Left lung (tissue), 10 donors: ENCODE results near the gene C14orf132. TPM values are rescaled to one million over a fixed set of nuclear protein-coding genes. Genes with fewer than 3 reads are reported as not detected.

Source experiments
- ATAC-seq: fragments of 200-7000 bp; cut with Tn5 transposase; one replicate; pipeline ENCODE4 v1.9.1; 2020; ENCODE audit warnings: moderate library complexity
- DNase-seq, 4 donors: peaks; one replicate each; pipeline ENCODE4 v3.0.0-alpha.2; 2013 to 2020
- H3K27ac ChIP-seq, 2 donors: fragments of 200-600 bp; sonication (generic) in 1 of 2; one replicate each; pipeline versions ENCODE4 v1.5.0 to v1.8.0; 2020 to 2021
- H3K27me3 ChIP-seq, 2 donors: fragments of 200-600 bp; sonication (generic) in 1 of 2; one replicate each; pipeline versions ENCODE4 v1.5.0 to v1.8.0; 2020 to 2021
- H3K36me3 ChIP-seq, 2 donors: fragments of 200-600 bp; sonication (generic) in 1 of 2; one replicate each; pipeline versions ENCODE4 v1.5.0 to v1.8.0; 2020 to 2021
- H3K4me1 ChIP-seq, 2 donors: fragments of 200-600 bp; one replicate each; pipeline ENCODE4 v1.8.0; 2021
- H3K4me3 ChIP-seq, 2 donors: fragments of 200-600 bp; sonication (generic) in 1 of 2; one replicate each; pipeline versions ENCODE4 v1.5.0 to v1.8.0; 2020 to 2021; ENCODE audit warnings: mild to moderate bottlenecking in 1 of 2
- H3K9me3 ChIP-seq, 2 donors: fragments of 200-600 bp; sonication (generic) in 1 of 2; one replicate each; pipeline versions ENCODE4 v1.5.0 to v1.8.0; 2020 to 2021
- intact Hi-C, 2 donors: fragments of 100-400 bp; cut with DNase I; formaldehyde crosslinking; loops; one replicate each; pipeline versions ENCODE4 v1.11.2 to v1.14.2; 2022
- polyA plus RNA-seq, 6 donors: library from polyadenylated mRNA; unstranded; fragments of 120-200 nt; gene quantifications; one replicate each; pipeline ENCODE4 v1.2.1, GENCODE V29; 2013; ENCODE audit not compliant: insufficient read length in 6 of 6
- total RNA-seq, 2 donors: library from RNA; stranded (reverse); fragmentation: NEBNext Ultra II Directional; extraction: Animal tissue kit (Norgen Biotek cat#: 25700); gene quantifications; one replicate each; pipeline ENCODE4 v1.2.1, GENCODE V29; 2021
- TF ChIP-seq, protein P1 (sequence below), 2 donors: fragments of 200-600 bp; sonication (generic) in 1 of 2; IDR thresholded peaks; one replicate each; pipeline versions ENCODE4 v1.5.0 to v1.8.0; 2021; ENCODE audit warnings: antibody characterized with exemption in 2 of 2
- donor health status: DM: no; HTN: yes; CAD: no.
- donor health status: DM: no; HTN: no; CAD: no.

The C14orf132 gene
- total and polyA plus RNA-seq, 8 donors, result 23.2 to 87.8 (median 34.0) TPM

DNA sequence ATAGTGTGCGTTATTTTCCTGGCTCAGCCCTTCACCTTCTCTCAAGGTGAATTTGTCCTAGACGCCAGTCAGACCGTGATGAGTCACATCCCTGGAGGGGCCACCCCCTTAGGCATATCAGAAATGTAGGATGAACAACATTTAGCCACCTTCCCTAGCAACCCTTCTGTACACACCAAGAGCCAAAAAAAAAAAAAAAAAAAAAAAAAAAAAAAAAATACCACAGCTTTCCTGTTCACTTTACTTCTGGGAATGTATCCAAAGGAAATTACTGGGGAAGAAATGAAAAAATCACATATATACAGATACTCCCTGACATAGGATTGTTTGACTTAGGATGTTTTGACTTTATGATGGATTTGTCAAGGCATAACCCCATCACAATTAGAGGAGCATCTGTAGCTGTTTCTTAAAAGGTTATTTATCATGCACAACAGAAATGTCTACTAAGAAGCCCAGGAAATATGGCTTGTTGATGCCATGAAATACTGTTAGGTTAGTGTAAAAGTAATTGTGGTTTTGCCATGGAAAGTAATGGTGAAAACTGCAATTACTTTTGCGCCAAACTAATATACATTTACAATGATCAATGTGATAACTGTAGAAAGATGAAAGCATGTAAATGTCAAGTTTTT, 97.3 kb downstream of the C14orf132 start:
- Histone ChIP-seq H3K4me1 (no peaks in the 10 kb centered on the region), H3K4me3 (no peak overlapping the region), H3K27ac (no peak overlapping the region), H3K27me3 (no peaks in the 10 kb centered on the region), H3K9me3 (peaks cover 0 to 9% of the 10 kb centered on the region in 2 donors), H3K36me3 (no peaks in the 10 kb centered on the region)
- DNase-seq, result no peak
- TF ChIP-seq, protein P1, sequence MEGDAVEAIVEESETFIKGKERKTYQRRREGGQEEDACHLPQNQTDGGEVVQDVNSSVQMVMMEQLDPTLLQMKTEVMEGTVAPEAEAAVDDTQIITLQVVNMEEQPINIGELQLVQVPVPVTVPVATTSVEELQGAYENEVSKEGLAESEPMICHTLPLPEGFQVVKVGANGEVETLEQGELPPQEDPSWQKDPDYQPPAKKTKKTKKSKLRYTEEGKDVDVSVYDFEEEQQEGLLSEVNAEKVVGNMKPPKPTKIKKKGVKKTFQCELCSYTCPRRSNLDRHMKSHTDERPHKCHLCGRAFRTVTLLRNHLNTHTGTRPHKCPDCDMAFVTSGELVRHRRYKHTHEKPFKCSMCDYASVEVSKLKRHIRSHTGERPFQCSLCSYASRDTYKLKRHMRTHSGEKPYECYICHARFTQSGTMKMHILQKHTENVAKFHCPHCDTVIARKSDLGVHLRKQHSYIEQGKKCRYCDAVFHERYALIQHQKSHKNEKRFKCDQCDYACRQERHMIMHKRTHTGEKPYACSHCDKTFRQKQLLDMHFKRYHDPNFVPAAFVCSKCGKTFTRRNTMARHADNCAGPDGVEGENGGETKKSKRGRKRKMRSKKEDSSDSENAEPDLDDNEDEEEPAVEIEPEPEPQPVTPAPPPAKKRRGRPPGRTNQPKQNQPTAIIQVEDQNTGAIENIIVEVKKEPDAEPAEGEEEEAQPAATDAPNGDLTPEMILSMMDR (IDR thresholded peaks at IDR 0.05), result no peak
- intact Hi-C loops, result no loop called here
- peak; percentile 51 for ATAC-seq

DNA sequence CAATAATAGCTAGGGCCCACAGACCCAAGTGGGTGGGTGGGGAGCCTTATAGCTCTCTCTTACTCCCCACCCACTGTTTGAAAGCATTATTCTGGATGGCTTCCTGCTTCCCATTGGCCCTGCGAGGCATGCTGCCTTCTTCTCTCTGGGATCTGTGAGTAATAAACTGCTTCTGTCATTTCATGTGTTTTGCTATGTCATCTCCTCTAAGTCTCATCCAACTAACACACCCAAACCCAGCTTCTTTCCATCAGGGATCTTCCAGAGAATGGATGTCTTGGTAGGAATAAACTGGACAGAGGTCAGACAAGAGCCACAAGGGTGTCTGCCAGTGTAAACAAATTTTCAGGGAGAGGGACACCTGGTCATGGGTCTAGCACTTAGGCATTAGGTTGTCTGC, 99.1 kb downstream of the C14orf132 start:
- Histone ChIP-seq H3K4me3 (no peak overlapping the region), H3K27ac (no peak overlapping the region), H3K27me3 (no peaks in the 10 kb centered on the region), H3K9me3 (peaks cover 0 to 9% of the 10 kb centered on the region in 2 donors), H3K4me1 (no peaks in the 10 kb centered on the region), H3K36me3 (no peaks in the 10 kb centered on the region)
- ATAC-seq (no peak), DNase-seq (no peak)
- intact Hi-C loops, result no loop called here
- TF ChIP-seq, protein P1 (IDR thresholded peaks at IDR 0.05), result no peak

DNA sequence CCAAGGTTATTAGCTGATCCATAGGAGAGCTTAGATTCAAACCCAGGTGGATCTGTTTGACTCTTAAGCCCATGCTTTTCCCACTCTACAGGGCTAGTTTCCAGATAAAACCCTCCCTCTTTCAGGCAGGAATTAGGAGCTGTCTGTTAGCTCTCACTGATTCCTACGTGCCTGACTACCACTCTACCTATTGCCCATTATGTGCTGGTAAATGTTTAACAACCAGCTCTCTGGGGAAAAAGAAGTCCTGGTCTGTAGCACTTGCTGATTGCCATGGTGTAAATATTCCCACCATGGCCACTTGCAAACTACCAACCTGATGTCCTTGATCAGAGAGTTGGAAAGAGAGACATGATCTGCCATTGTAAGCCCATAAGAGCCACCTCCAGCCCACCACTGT, 100.0 kb downstream of the C14orf132 start:
- H3K9me3 ChIP-seq, result peaks cover 0 to 9% of the 10 kb centered on the region in 2 donors
- H3K4me1 ChIP-seq, result no peaks in the 10 kb centered on the region
- DNase-seq (no peak), ATAC-seq (no peak)
- no peaks in the 10 kb centered on the region for H3K36me3 ChIP-seq
- TF ChIP-seq, protein P1 (IDR thresholded peaks at IDR 0.05), result no peak
- H3K4me3 ChIP-seq, result no peak overlapping the region
- H3K27me3 ChIP-seq, result no peaks in the 10 kb centered on the region
- intact Hi-C loops, result no loop called here
- no peak overlapping the region for H3K27ac ChIP-seq

DNA sequence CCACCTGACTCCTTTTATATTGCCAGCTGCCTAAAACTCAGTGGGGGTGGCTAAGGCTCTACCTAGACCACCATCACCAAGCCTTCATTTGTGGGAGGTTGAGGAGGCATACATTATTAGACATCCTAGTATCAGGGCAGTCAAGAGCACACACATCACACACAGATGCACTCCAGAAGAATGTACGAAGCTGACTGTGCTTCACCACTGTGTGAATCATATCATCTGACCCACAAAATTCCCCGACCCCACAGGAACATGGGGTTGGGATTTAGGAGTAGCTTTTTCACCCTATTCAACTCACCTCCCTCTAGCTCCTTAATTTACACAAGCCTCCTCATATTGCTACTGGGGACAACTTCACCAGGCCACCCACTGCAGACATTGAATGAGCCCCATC, 100.7 kb downstream of the C14orf132 start:
- intact Hi-C loops, result no loop called here
- no peak overlapping the region for H3K4me3 ChIP-seq
- peaks cover 0 to 9% of the 10 kb centered on the region in 2 donors for H3K9me3 ChIP-seq
- H3K27me3 ChIP-seq, result no peaks in the 10 kb centered on the region
- H3K4me1 ChIP-seq, result no peaks in the 10 kb centered on the region
- TF ChIP-seq, protein P1 (IDR thresholded peaks at IDR 0.05), result no peak
- DNase-seq, result no peak
- no peak overlapping the region for H3K27ac ChIP-seq
- no peaks in the 10 kb centered on the region for H3K36me3 ChIP-seq
- no peak for ATAC-seq

DNA sequence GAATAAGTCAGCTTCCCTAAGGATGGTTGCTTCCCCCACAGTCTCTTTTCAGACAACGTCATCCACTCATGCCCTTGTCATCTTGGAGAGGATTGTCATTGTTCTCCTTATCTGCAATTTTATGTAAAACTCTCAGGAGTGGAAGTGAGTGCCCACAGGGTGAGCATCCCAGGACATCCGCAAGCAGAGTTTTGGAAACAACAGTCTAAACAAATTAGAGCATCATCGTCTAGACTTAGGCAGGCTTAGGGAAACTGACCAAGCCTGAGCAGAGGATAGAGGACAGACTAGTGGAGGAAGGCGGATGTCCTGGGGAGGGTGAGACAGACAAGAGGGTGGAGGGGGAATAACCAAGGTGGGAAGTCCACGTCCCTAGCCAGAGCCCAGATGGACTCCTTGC, 101.8 kb downstream of the C14orf132 start:
- no peaks in the 10 kb centered on the region for H3K36me3 ChIP-seq
- DNase-seq (no peak), ATAC-seq (no peak)
- no peaks in the 10 kb centered on the region for H3K4me1 ChIP-seq
- H3K27ac ChIP-seq, result no peak overlapping the region
- TF ChIP-seq, protein P1 (IDR thresholded peaks at IDR 0.05), result no peak
- no peaks in the 10 kb centered on the region for H3K27me3 ChIP-seq
- no peak overlapping the region for H3K4me3 ChIP-seq
- intact Hi-C loops, result no loop called here
- H3K9me3 ChIP-seq, result peaks cover 0 to 9% of the 10 kb centered on the region in 2 donors

Other genes with a start within 250 kb of the C14orf132 start
- gene TUNAR, start 162.5 kb upstream of the C14orf132 start, total RNA-seq, result not detected
- gene TUNAR, start 162.5 kb upstream of the C14orf132 start, polyA plus RNA-seq, result under 1 TPM in 4 of 6 donors, not detected in 2; 0.12 to 0.30 (median 0.19) TPM
- gene BDKRB2, start 165.5 kb downstream of the C14orf132 start, total RNA-seq, result 1 to 10 TPM in 1 of 2 donors, under 1 TPM in 1; 0.81 to 1.9 TPM
- 1 to 10 TPM in 5 of 6 donors, under 1 TPM in 1; 0.80 to 1.5 (median 1.2) TPM for gene BDKRB2, start 165.5 kb downstream of the C14orf132 start, polyA plus RNA-seq
- gene BDKRB1, start 216.8 kb downstream of the C14orf132 start, total RNA-seq, result under 1 TPM in 1 of 2 donors, not detected in 1; 0.35 TPM
- gene BDKRB1, start 216.8 kb downstream of the C14orf132 start, polyA plus RNA-seq, result under 1 TPM; 0.24 to 0.99 (median 0.36) TPM